Measurements from ENCODE around the gene APOBEC3F.

APOBEC3F gene

GRCh38 chr22:39089928-39090327 is 49.3 kb downstream of the APOBEC3F start:
- H3K27ac ChIP-seq (ENCODE audit: low read length): no peak overlapping the region
- H3K27me3 ChIP-seq (ENCODE audit: insufficient read depth, low read length): no peaks in the 10 kb centered on the region
- H3K36me3 ChIP-seq (ENCODE audit: insufficient read depth, low read depth, low read length): no peaks in the 10 kb centered on the region
- no peaks in the 10 kb centered on the region for H3K9me3 ChIP-seq (ENCODE audit: insufficient read depth, low read depth, low read length)
- H3K4me3 ChIP-seq (ENCODE audit: low read length): no peak overlapping the region
- no peak overlapping the region for H3K9ac ChIP-seq (ENCODE audit: low read depth, low read length)
- no peaks in the 10 kb centered on the region; the same call in 1 of the 2 replicates for H3K4me1 ChIP-seq (ENCODE audit: insufficient read depth, low read length)

GRCh38 chr22:39090426-39091064 is 49.9 kb downstream of the APOBEC3F start:
- Histone ChIP-seq H3K4me1 (ENCODE audit: insufficient read depth, low read length) (no peaks in the 10 kb centered on the region; the same call in 1 of the 2 replicates), H3K9me3 (ENCODE audit: insufficient read depth, low read depth, low read length) (no peaks in the 10 kb centered on the region), H3K27ac (ENCODE audit: low read length) (no peak overlapping the region), H3K9ac (ENCODE audit: low read depth, low read length) (no peak overlapping the region), H3K36me3 (ENCODE audit: insufficient read depth, low read depth, low read length) (no peaks in the 10 kb centered on the region), H3K4me3 (ENCODE audit: low read length) (no peak overlapping the region), H3K27me3 (ENCODE audit: insufficient read depth, low read length) (no peaks in the 10 kb centered on the region)

- no peak overlapping the region for H3K4me3 ChIP-seq (ENCODE audit: low read length)
- H3K9ac ChIP-seq (ENCODE audit: low read depth, low read length): no peak overlapping the region
- no peaks in the 10 kb centered on the region; the same call in 1 of the 2 replicates for H3K4me1 ChIP-seq (ENCODE audit: insufficient read depth, low read length)
- no peaks in the 10 kb centered on the region for H3K27me3 ChIP-seq (ENCODE audit: insufficient read depth, low read length)
- H3K27ac ChIP-seq (ENCODE audit: low read length): no peak overlapping the region
- H3K9me3 ChIP-seq (ENCODE audit: insufficient read depth, low read depth, low read length): no peaks in the 10 kb centered on the region
- H3K36me3 ChIP-seq (ENCODE audit: insufficient read depth, low read depth, low read length): no peaks in the 10 kb centered on the region
These were observed 50.7 kb downstream of the APOBEC3F start for GRCh38 chr22:39091126-39092081.

GRCh38 chr22:39092111-39092862 is 51.6 kb downstream of the APOBEC3F start:
- Histone ChIP-seq H3K4me3 (ENCODE audit: low read length) (no peak overlapping the region), H3K36me3 (ENCODE audit: insufficient read depth, low read depth, low read length) (no peaks in the 10 kb centered on the region), H3K9me3 (ENCODE audit: insufficient read depth, low read depth, low read length) (no peaks in the 10 kb centered on the region), H3K27ac (ENCODE audit: low read length) (no peak overlapping the region), H3K4me1 (ENCODE audit: insufficient read depth, low read length) (peaks cover 3% of the 10 kb centered on the region; the same call in 1 of the 2 replicates), H3K27me3 (ENCODE audit: insufficient read depth, low read length) (no peaks in the 10 kb centered on the region), H3K9ac (ENCODE audit: low read depth, low read length) (no peak overlapping the region)

DNA sequence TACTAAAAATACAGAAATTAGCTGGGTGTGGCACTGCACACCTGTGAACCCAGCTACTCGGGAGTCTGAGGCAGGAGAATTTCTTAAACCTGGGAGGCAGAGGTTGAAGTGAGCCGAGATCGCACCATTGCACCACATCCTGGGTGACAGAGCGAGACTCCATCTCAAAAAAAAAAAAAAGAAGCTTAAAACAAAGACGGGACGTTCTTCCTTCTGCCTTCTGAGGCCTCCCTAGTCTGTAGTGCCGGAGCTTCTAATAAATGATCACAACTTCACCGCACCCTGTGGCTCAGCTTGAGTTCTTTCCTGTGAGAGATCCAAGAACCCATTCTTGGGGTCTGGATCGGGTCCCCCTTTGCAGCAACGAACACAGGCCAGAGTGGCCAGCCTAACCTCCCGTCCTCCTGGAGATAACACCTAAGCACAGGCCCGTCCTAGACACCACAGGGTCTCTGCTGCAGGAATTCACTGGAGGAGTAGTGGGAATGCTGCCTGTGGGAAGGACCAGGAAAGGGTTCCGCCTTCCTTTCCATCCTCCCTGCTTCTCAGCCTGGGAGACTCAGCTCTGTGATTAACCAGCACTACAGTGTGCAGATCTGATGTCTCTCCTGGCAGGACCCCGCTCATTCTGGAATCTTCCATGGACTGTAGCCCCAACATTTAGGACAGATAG is 54.2 kb downstream of the APOBEC3F start:
- Histone ChIP-seq H3K9ac (ENCODE audit: low read depth, low read length) (no peak overlapping the region), H3K36me3 (ENCODE audit: insufficient read depth, low read depth, low read length) (no peaks in the 10 kb centered on the region), H3K4me1 (ENCODE audit: insufficient read depth, low read length) (peaks cover 7% of the 10 kb centered on the region; the same call in 1 of the 2 replicates), H3K27me3 (ENCODE audit: insufficient read depth, low read length) (no peaks in the 10 kb centered on the region), H3K4me3 (ENCODE audit: low read length) (no peak overlapping the region), H3K9me3 (ENCODE audit: insufficient read depth, low read depth, low read length) (no peaks in the 10 kb centered on the region), H3K27ac (ENCODE audit: low read length) (no peak overlapping the region)

GRCh38 chr22:39095971-39096370 is 55.3 kb downstream of the APOBEC3F start:
- no peak overlapping the region for H3K27ac ChIP-seq (ENCODE audit: low read length)
- H3K4me1 ChIP-seq (ENCODE audit: insufficient read depth, low read length): peaks cover 7% of the 10 kb centered on the region; the same call in 1 of the 2 replicates
- no peaks in the 10 kb centered on the region for H3K36me3 ChIP-seq (ENCODE audit: insufficient read depth, low read depth, low read length)
- no peak overlapping the region for H3K9ac ChIP-seq (ENCODE audit: low read depth, low read length)
- H3K27me3 ChIP-seq (ENCODE audit: insufficient read depth, low read length): no peaks in the 10 kb centered on the region
- no peak overlapping the region for H3K4me3 ChIP-seq (ENCODE audit: low read length)
- no peaks in the 10 kb centered on the region for H3K9me3 ChIP-seq (ENCODE audit: insufficient read depth, low read depth, low read length)

DNA sequence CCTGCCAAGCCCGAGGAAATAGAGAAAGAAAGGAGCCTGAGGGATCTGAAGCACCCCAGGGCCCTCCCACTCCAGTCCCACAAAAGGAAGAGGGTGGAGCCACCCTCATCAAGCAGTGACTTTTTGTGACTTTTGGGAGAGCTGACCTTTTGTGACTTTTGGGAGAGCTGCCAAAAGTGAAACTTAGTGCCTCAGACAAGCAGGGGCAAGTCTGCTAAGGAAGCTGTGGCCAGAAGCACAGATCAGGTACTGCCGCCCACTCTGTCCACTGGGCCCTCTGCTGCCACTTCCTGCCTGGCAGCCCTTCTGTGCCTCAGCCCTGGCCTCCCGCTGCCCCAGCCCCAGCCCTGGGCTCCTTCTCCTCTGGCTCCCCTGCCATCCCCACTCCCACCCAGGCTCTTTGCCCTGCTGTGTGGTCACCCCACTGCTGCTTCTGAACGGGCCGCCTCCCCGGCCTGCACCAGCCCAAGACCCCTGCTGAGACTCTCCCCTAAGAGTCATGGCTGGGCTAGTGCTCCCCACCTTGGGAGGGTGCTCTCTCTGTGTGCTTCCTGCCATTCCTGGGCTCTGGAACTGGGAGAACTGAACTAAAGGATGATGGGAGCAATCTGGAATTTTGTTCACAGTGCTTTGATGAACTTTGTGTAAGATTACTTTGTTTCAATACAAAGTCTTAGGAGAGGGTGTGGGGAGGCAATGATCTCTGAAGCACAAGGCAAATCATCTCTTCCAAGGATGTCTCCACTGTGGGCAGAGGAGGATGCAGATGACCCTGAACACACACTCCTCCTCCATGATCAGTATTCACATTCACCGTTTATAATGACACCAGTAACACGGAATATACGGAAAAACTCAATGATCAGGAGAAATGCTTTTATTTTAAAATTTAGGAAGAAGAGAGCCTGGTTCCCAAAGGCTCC is 56.7 kb downstream of the APOBEC3F start, which contains the start of gene APOBEC3H:
Gene APOBEC3H (plus strand): TSS at position 147 of the 923 bp plus-strand sequence. CDS start 3,035 bp downstream, outside the sequence.
- no peaks in the 10 kb centered on the region for H3K36me3 ChIP-seq (ENCODE audit: insufficient read depth, low read depth, low read length)
- no peak within 1 kb of the TSS for H3K4me3 ChIP-seq (ENCODE audit: low read length)
- H3K27ac ChIP-seq (ENCODE audit: low read length): peak within 1 kb of the TSS; percentile 14
- H3K9ac ChIP-seq (ENCODE audit: low read depth, low read length): peak within 1 kb of the TSS; percentile 59; the same call in 1 of the 2 replicates
- H3K4me1 ChIP-seq (ENCODE audit: insufficient read depth, low read length): peaks cover 7% of the 10 kb centered on the region; the same call in 1 of the 2 replicates
- no peaks in the 10 kb centered on the region for H3K9me3 ChIP-seq (ENCODE audit: insufficient read depth, low read depth, low read length)
- no peaks in the 10 kb centered on the region for H3K27me3 ChIP-seq (ENCODE audit: insufficient read depth, low read length)

DNA sequence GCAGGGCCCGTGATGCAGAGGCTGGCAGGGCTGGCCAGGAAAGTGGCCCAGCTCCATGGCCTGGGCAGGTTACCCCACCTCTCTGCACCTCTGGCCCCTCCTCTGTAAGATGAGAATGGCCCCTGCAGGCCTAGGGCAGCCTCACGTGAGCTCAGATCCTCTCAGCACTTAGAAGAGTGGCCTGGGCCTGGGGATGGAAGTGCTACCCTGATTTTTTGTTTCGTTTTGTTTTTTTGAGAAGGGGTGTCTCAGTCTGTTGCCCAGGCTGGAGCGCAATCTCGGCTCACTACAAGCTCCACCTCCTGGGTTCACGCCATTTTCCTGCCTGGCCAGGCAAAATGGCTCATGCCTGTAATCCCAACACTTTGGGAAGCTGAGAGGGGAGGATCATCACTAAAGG is 57.4 kb downstream of the APOBEC3F start:
- Histone ChIP-seq H3K4me3 (ENCODE audit: low read length) (no peak overlapping the region), H3K4me1 (ENCODE audit: insufficient read depth, low read length) (peaks cover 7% of the 10 kb centered on the region; the same call in 1 of the 2 replicates), H3K27me3 (ENCODE audit: insufficient read depth, low read length) (no peaks in the 10 kb centered on the region), H3K9me3 (ENCODE audit: insufficient read depth, low read depth, low read length) (no peaks in the 10 kb centered on the region), H3K36me3 (ENCODE audit: insufficient read depth, low read depth, low read length) (no peaks in the 10 kb centered on the region), H3K9ac (ENCODE audit: low read depth, low read length) (peak overlapping the region; percentile 59; the same call in 1 of the 2 replicates), H3K27ac (ENCODE audit: low read length) (no peak overlapping the region)

DNA sequence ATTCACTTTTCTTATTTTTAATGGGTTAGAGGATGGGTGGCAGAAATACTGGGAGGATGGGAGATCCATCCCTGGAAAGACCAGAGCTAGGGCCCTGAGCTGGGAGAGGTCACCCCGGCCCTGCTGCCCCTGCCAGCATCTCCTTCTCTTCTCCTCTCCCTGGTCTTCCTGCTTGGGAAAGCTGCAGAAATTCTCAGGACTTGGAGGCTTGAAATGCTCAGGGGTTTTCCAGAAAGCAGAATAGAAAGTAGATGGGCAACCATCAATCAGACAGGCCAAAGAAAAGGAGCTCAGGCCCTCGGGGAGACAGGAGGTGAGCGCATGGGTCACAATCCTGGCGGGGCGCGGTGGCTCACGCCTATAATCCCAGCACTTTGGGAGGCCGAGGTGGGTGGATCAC is 57.9 kb downstream of the APOBEC3F start:
- H3K4me1 ChIP-seq (ENCODE audit: insufficient read depth, low read length): peaks cover 7% of the 10 kb centered on the region; the same call in 1 of the 2 replicates
- H3K27ac ChIP-seq (ENCODE audit: low read length): no peak overlapping the region
- H3K9me3 ChIP-seq (ENCODE audit: insufficient read depth, low read depth, low read length): no peaks in the 10 kb centered on the region
- no peaks in the 10 kb centered on the region for H3K27me3 ChIP-seq (ENCODE audit: insufficient read depth, low read length)
- no peaks in the 10 kb centered on the region for H3K36me3 ChIP-seq (ENCODE audit: insufficient read depth, low read depth, low read length)
- 0 out of 2 replicates have a peak overlapping the region, but pooled peaks have one; percentile 59 for H3K9ac ChIP-seq (ENCODE audit: low read depth, low read length)
- H3K4me3 ChIP-seq (ENCODE audit: low read length): no peak overlapping the region

DNA sequence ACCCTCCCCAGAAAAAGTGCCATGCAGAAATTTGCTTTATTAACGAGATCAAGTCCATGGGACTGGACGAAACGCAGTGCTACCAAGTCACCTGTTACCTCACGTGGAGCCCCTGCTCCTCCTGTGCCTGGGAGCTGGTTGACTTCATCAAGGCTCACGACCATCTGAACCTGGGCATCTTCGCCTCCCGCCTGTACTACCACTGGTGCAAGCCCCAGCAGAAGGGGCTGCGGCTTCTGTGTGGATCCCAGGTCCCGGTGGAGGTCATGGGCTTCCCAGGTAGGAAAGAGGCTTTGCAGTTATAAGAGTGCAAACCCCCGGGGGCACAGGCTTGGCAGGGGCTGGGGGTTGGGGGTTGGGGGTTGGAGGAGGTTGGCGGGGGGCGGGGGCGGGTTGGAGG is 60.6 kb downstream of the APOBEC3F start:
- H3K4me1 ChIP-seq (ENCODE audit: insufficient read depth, low read length): peaks cover 7% of the 10 kb centered on the region; the same call in 1 of the 2 replicates

More for the DNA sequence above, 60.6 kb downstream of the APOBEC3F start:
- H3K27me3 ChIP-seq (ENCODE audit: insufficient read depth, low read length): no peaks in the 10 kb centered on the region
- no peak overlapping the region for H3K27ac ChIP-seq (ENCODE audit: low read length)
- no peaks in the 10 kb centered on the region for H3K36me3 ChIP-seq (ENCODE audit: insufficient read depth, low read depth, low read length)
- no peak overlapping the region for H3K4me3 ChIP-seq (ENCODE audit: low read length)
- no peaks in the 10 kb centered on the region for H3K9me3 ChIP-seq (ENCODE audit: insufficient read depth, low read depth, low read length)
- H3K9ac ChIP-seq (ENCODE audit: low read depth, low read length): no peak overlapping the region
